Mammary epithelial cell (primary cell): ENCODE results near the gene NMNAT2.

Experiments
- EZH2 ChIP-seq: IDR thresholded peaks from 2 replicates; pipeline ENCODE4 v1.6.1; 2012; ENCODE audit warnings: low read length, inconsistent platforms, borderline replicate concordance
- TF ChIP-seq, protein P1 (sequence below), 2 donors: IDR thresholded peaks in 1 of 2; conservative IDR thresholded peaks in 1 of 2; 2 replicates each; pipeline ENCODE4 v1.5.1; 2011 to 2012; ENCODE audit warnings: inconsistent platforms in 2 of 2, low read length in 2 of 2, mild to moderate bottlenecking in 2 of 2, control low read depth in 1 of 2, low read depth in 1 of 2; ENCODE audit not compliant: insufficient read depth in 1 of 2; ENCODE audit errors: extremely low read depth in 1 of 2

DNA sequence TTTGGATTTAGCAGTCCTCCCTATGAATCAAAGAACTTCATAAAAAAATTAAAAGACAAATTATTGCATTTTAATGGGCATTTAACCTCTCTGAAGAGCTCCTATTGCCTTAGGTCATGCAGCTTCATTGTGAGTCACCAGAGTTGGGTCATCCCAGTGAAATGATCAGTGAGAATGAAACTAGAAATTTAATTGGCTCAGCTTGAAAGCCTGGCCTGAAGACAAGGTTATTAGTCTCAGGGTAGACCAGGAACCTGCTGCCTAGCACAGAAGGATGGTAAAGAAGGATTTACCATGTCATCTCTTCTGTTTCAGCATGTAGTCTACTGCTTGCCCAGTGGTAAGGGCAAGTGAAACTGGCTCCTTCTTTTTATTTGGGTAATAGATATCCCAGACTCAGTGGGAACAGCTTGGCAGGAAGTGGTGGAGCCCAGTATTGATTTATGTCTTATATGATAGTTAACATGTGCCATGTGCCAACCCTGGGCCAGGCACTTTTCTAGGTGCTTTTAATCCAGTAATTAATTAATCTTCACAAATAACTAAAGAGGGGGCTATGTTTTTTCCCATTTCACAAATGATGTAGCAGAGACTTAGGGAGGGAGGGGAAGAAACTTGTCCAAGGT, 208.5 kb downstream of the NMNAT2 start:
- TF ChIP-seq, protein P1, sequence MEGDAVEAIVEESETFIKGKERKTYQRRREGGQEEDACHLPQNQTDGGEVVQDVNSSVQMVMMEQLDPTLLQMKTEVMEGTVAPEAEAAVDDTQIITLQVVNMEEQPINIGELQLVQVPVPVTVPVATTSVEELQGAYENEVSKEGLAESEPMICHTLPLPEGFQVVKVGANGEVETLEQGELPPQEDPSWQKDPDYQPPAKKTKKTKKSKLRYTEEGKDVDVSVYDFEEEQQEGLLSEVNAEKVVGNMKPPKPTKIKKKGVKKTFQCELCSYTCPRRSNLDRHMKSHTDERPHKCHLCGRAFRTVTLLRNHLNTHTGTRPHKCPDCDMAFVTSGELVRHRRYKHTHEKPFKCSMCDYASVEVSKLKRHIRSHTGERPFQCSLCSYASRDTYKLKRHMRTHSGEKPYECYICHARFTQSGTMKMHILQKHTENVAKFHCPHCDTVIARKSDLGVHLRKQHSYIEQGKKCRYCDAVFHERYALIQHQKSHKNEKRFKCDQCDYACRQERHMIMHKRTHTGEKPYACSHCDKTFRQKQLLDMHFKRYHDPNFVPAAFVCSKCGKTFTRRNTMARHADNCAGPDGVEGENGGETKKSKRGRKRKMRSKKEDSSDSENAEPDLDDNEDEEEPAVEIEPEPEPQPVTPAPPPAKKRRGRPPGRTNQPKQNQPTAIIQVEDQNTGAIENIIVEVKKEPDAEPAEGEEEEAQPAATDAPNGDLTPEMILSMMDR (conservative IDR thresholded peaks at IDR 0.05 in 1 of 2, IDR thresholded peaks at IDR 0.05 in 1 of 2; ENCODE audit: extremely low read depth in 1 of 2, insufficient read depth in 1 of 2, low read depth in 1 of 2, low read length in 2 of 2) = no peak
- TF ChIP-seq EZH2 = no peak
